K562 (cell line): ENCODE data around the gene COL9A3. TPM values are rescaled to one million over a fixed set of nuclear protein-coding genes. Genes with fewer than 3 reads are reported as not detected.
A peak's percentile ranks its signal among the peaks of the same experiment; 100 is the strongest.

Experiments used
- ATF1 ChIP-seq, 2 experiments: fragments of 450-650 bp in 1 of 2; IDR thresholded peaks; 2 replicates each; pipeline ENCODE4 v1.6.1; 2016; ENCODE audit warnings: missing compliant biosample characterization in 1 of 2, missing genetic modification characterization in 1 of 2
- CEBPG ChIP-seq, 3 experiments: fragments of 200-800 bp in 1 of 3; sonication (Bioruptor generic) in 1 of 3; sonication (generic) in 1 of 3; formaldehyde crosslinking in 1 of 3; IDR thresholded peaks in 2 of 3; conservative IDR thresholded peaks in 1 of 3; 2 replicates each; pipeline versions ENCODE4 v1.6.1 to v1.8.0; 2016 to 2022; ENCODE audit warnings: missing compliant biosample characterization in 2 of 3, missing genetic modification characterization in 2 of 3, mild to moderate bottlenecking in 1 of 3, missing genetic modification reagents in 1 of 3
- CREB1 ChIP-seq, 2 experiments: sonication (generic) in 1 of 2; formaldehyde crosslinking in 1 of 2; IDR thresholded peaks; 2 replicates each; pipeline versions ENCODE4 v1.6.1 to v1.8.0; 2012 to 2022; ENCODE audit warnings: inconsistent platforms in 1 of 2, mild to moderate bottlenecking in 1 of 2, missing genetic modification reagents in 1 of 2, moderate library complexity in 1 of 2
- ID3 ChIP-seq, 2 experiments: fragments of 250-450 bp in 1 of 2; fragments of 450-650 bp in 1 of 2; sonication (Bioruptor Pico) in 1 of 2; IDR thresholded peaks; 2 replicates each; pipeline versions ENCODE4 v1.6.1 to v1.8.0; 2016 to 2021; ENCODE audit warnings: mild to moderate bottlenecking in 2 of 2, moderate library complexity in 2 of 2, missing compliant biosample characterization in 1 of 2, missing genetic modification characterization in 1 of 2
- JUN ChIP-seq, 2 experiments: sonication (generic) in 1 of 2; formaldehyde crosslinking in 1 of 2; IDR thresholded peaks; 2 replicates each; pipeline versions ENCODE4 v1.6.1 to v1.8.0; 2012 to 2022; ENCODE audit warnings: borderline replicate concordance in 2 of 2, mild to moderate bottlenecking in 2 of 2, improper control_type of control experiment in 1 of 2, low read depth in 1 of 2, low read length in 1 of 2, missing genetic modification reagents in 1 of 2
- JUNB ChIP-seq: fragments of 450-650 bp; formaldehyde crosslinking; conservative IDR thresholded peaks from 2 replicates; pipeline ENCODE4 v1.4.0; 2020; ENCODE audit warnings: mild to moderate bottlenecking
- KDM2B ChIP-seq: fragments of 250-450 bp; sonication (Bioruptor Pico); IDR thresholded peaks from 2 replicates; pipeline ENCODE4 v1.8.0; 2021; ENCODE audit warnings: mild to moderate bottlenecking, moderate library complexity
- MTA1 ChIP-seq: fragments of 450-650 bp; IDR thresholded peaks from 2 replicates; pipeline ENCODE4 v1.6.1; 2017; ENCODE audit warnings: borderline replicate concordance
- NEUROD1 ChIP-seq: fragments of 150-350 bp; IDR thresholded peaks from 2 replicates; pipeline ENCODE4 v1.6.1; 2014; ENCODE audit warnings: borderline replicate concordance, low read length, low read depth; ENCODE audit not compliant: partially characterized antibody
- NFATC3 ChIP-seq: fragments of 450-650 bp; IDR thresholded peaks from 2 replicates; pipeline ENCODE4 v1.6.1; 2017; ENCODE audit warnings: mild to moderate bottlenecking
- RB1 ChIP-seq: fragments of 450-650 bp; IDR thresholded peaks from 2 replicates; pipeline ENCODE4 v1.6.1; 2017; ENCODE audit warnings: low read depth, mild to moderate bottlenecking
- SIX5 ChIP-seq, 2 experiments: IDR thresholded peaks; 2 replicates each; pipeline ENCODE4 v1.6.1; 2011; ENCODE audit warnings: low read length in 2 of 2, borderline replicate concordance in 1 of 2, low read depth in 1 of 2, mild to moderate bottlenecking in 1 of 2, moderate library complexity in 1 of 2; ENCODE audit not compliant: insufficient read depth in 1 of 2
- SMARCC2 ChIP-seq: fragments of 450-650 bp; IDR thresholded peaks from 2 replicates; pipeline ENCODE4 v1.6.1; 2017; ENCODE audit warnings: antibody characterized with exemption, moderate library complexity, mild to moderate bottlenecking, low read depth
- STAT5A ChIP-seq: IDR thresholded peaks from 2 replicates; pipeline ENCODE4 v1.6.1; 2012; ENCODE audit warnings: low read length, inconsistent platforms, borderline replicate concordance
- ZKSCAN3 ChIP-seq: fragments of 250-450 bp; sonication (Bioruptor Pico); IDR thresholded peaks from 2 replicates; pipeline ENCODE4 v1.4.0; 2020
- ZNF124 ChIP-seq: sonication (generic); formaldehyde crosslinking; IDR thresholded peaks from 2 replicates; pipeline ENCODE4 v1.8.1; 2022; ENCODE audit warnings: missing genetic modification reagents
- ZNF239 ChIP-seq: fragments of 250-450 bp; sonication (Bioruptor Pico); IDR thresholded peaks from 2 replicates; pipeline ENCODE4 v1.4.0; 2020; ENCODE audit warnings: mild to moderate bottlenecking
- ZNF277 ChIP-seq: fragments of 250-450 bp; sonication (Bioruptor Pico); IDR thresholded peaks from 2 replicates; pipeline ENCODE4 v1.8.0; 2022; ENCODE audit warnings: inconsistent platforms, mild to moderate bottlenecking, moderate library complexity, borderline replicate concordance
- ZNF3 ChIP-seq: fragments of 250-450 bp; sonication (Bioruptor Pico); IDR thresholded peaks from 2 replicates; pipeline ENCODE4 v1.5.0; 2021; ENCODE audit warnings: mild to moderate bottlenecking, moderate library complexity
- ZNF696 ChIP-seq: fragments of 250-450 bp; sonication (Bioruptor Pico); conservative IDR thresholded peaks from 2 replicates; pipeline ENCODE4 v1.4.0; 2020; ENCODE audit warnings: mild to moderate bottlenecking, moderate library complexity
- polyA plus RNA-seq, 8 experiments: library from polyadenylated mRNA; depleted of rRNA in 4 of 8; stranded (reverse) in 5 of 8; unstranded in 3 of 8; fragments of >200 nt; fragmentation: Nextera tagmentation in 2 of 8; fragmentation: Illumina TruSeq in 1 of 8; extraction: Ambion mirVana in 2 of 8; extraction: Trizol in 1 of 8; gene quantifications; 2 replicates each; pipeline versions ENCODE4 v1.2.1 to v1.2.3, GENCODE V29; 2011 to 2014; ENCODE audit warnings: inconsistent platforms in 1 of 8, missing spikeins in 1 of 8
- total RNA-seq, 7 experiments: library from RNA; depleted of rRNA in 6 of 7; stranded (reverse); fragments of >200 nt in 6 of 7; fragmentation: Illumina TruSeq in 2 of 7; extraction: Trizol in 2 of 7; gene quantifications; 2 replicates each; pipeline versions ENCODE4 v1.2.1 to v1.2.3, GENCODE V29; 2011 to 2021; ENCODE audit warnings: low replicate concordance in 1 of 7
- TF ChIP-seq, protein P1 (sequence below): fragments of 450-650 bp; IDR thresholded peaks from 2 replicates; pipeline ENCODE4 v1.7.1; 2018; ENCODE audit warnings: mild to moderate bottlenecking, low read depth; ENCODE audit not compliant: partially characterized antibody

The COL9A3 gene
- total and polyA plus RNA-seq, 9 of the 15 experiments (the other 6 are each of a cell fraction or from before 2014, with no cell fraction given), result 0.14 to 3.6 (median 0.88) TPM; not detected in 1

DNA sequence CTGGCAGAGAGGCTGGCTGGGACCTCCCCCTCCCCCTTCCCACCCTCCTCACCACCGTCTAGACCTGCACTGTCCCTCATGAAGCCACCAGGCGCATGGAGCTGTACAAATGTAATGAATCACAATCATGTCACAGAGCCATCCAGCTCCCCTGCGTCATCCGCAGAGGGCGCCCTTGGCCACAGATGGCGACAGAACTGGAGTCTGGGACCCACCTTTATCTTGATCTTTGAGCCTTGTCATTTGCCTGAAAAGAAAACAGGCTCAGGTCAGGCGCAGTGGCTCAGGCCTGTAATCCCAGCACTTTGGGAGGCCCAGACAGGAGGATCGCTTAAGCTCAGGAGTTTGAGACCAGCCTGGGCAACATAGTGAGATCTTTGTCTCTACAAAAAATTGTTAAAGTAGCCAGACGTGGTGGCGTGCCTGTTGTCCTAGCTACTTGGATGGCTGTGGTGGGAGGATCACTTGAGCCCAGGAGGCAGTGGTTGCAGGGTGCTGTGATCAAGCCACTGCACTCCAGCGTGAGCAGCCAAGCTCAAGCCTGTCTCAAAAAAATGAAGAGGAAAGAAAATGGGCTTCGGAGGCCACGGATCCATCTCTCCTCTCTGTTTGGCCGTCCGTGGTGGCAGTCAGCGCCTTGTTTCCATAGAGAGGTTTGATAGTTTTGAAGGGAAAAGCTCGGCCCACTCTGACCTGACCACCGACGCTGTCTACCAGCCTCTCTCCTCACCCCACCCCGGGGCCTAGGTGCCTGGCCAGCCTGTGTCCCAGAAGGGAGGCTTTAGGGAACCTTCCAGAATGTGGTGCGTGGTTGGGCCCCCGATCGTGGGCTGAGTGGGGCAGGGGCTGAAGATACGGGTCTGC, 6.2 kb downstream of the COL9A3 start (continued):
- TF ChIP-seq MTA1 (peak; percentile 61; the same call in 1 of the 2 replicates), ZNF277 (CRISPR knock-in tag) (no peak), SMARCC2 (no peak), ZKSCAN3 (CRISPR knock-in tag) (no peak), ZNF239 (CRISPR knock-in tag) (no peak), NFATC3 (no peak), ZNF3 (CRISPR knock-in tag) (no peak), SIX5 (IDR thresholded peaks at IDR 0.05; ENCODE audit: borderline replicate concordance in 1 of 2, insufficient read depth in 1 of 2, low read depth in 1 of 2, low read length in 2 of 2) (no peak), CEBPG (CRISPR knock-in tag; IDR thresholded peaks at IDR 0.05) (no peak), CEBPG (tag; conservative IDR thresholded peaks at IDR 0.05 in 1 of 2, IDR thresholded peaks at IDR 0.05 in 1 of 2) (no peak), ZNF124 (CRISPR knock-in tag) (no peak), ID3 (CRISPR knock-in tag; IDR thresholded peaks at IDR 0.05) (no peak), ID3 (tag; IDR thresholded peaks at IDR 0.05) (no peak), CREB1 (IDR thresholded peaks at IDR 0.05) (peak; percentile 74; the same call in 1 of the 2 replicates), CREB1 (CRISPR knock-in tag; IDR thresholded peaks at IDR 0.05) (peak; percentile 88), JUN (IDR thresholded peaks at IDR 0.05; ENCODE audit: borderline replicate concordance, low read depth, low read length) (peak; percentile 69; the same call in 1 of the 2 replicates), JUN (CRISPR knock-in tag; IDR thresholded peaks at IDR 0.05; ENCODE audit: borderline replicate concordance) (no peak), STAT5A (no peak; the same call in 1 of the 2 replicates), ZNF696 (CRISPR knock-in tag) (no peak), KDM2B (CRISPR knock-in tag) (no peak), JUNB (CRISPR knock-in tag) (no peak), ATF1 (CRISPR knock-in tag; IDR thresholded peaks at IDR 0.05) (no peak), ATF1 (tag; IDR thresholded peaks at IDR 0.05) (peak; percentile 78), NEUROD1 (no peak), RB1 (peak; percentile 70; the same call in 1 of the 2 replicates)
- TF ChIP-seq, protein P1, sequence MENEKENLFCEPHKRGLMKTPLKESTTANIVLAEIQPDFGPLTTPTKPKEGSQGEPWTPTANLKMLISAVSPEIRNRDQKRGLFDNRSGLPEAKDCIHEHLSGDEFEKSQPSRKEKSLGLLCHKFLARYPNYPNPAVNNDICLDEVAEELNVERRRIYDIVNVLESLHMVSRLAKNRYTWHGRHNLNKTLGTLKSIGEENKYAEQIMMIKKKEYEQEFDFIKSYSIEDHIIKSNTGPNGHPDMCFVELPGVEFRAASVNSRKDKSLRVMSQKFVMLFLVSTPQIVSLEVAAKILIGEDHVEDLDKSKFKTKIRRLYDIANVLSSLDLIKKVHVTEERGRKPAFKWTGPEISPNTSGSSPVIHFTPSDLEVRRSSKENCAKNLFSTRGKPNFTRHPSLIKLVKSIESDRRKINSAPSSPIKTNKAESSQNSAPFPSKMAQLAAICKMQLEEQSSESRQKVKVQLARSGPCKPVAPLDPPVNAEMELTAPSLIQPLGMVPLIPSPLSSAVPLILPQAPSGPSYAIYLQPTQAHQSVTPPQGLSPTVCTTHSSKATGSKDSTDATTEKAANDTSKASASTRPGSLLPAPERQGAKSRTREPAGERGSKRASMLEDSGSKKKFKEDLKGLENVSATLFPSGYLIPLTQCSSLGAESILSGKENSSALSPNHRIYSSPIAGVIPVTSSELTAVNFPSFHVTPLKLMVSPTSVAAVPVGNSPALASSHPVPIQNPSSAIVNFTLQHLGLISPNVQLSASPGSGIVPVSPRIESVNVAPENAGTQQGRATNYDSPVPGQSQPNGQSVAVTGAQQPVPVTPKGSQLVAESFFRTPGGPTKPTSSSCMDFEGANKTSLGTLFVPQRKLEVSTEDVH, result peak; percentile 28
